ENCODE measurements around the gene SLC17A6.

SLC17A6 gene

DNA sequence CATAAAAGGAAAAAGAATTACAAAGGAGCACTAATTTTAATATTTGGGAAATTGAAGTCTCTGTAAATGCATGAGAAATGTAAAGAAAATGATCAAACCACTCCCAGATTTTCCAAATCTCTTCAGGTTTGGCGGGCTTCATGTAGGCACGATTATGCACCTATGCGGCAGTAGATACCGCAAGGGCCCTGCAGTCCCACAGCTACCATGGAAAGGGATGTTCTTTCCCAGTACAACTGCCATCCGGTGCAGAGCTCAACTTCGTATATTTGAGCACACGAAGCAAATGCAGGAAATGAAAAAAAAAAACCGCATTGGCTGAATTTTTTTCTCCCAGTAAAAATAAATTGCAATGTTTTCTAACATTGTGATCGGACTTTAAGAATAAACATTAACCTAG is 1.4 kb downstream of the SLC17A6 start:
- DNase-seq (ENCODE audit: low read depth) = no peak
- TF ChIP-seq, protein P1, sequence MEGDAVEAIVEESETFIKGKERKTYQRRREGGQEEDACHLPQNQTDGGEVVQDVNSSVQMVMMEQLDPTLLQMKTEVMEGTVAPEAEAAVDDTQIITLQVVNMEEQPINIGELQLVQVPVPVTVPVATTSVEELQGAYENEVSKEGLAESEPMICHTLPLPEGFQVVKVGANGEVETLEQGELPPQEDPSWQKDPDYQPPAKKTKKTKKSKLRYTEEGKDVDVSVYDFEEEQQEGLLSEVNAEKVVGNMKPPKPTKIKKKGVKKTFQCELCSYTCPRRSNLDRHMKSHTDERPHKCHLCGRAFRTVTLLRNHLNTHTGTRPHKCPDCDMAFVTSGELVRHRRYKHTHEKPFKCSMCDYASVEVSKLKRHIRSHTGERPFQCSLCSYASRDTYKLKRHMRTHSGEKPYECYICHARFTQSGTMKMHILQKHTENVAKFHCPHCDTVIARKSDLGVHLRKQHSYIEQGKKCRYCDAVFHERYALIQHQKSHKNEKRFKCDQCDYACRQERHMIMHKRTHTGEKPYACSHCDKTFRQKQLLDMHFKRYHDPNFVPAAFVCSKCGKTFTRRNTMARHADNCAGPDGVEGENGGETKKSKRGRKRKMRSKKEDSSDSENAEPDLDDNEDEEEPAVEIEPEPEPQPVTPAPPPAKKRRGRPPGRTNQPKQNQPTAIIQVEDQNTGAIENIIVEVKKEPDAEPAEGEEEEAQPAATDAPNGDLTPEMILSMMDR (IDR thresholded peaks at IDR 0.05; ENCODE audit: control insufficient read depth, extremely low read depth, insufficient read depth) = no peak
- H3K4me3 ChIP-seq (ENCODE audit: low read depth, low read length) = no peak overlapping the region

DNA sequence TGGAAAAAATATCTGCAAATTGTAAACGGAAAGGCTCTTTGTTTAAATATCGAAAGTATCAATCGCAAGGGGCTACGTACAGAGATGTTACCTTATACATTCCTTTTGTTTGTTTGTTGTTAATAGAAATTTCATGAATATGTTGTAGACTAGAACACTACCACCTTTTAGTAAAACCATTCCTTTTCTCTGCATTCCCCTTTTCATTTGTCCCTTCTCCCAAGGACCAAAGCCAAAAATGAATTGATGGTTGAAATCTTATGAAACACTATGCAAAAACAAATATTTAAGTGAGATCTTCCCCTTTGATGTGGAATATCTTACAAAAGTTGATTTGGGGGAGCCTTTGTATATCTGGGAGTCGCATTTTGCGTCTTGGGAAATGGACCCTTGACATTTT is 2.1 kb downstream of the SLC17A6 start:
- DNase-seq (ENCODE audit: low read depth) = no peak
- no peak overlapping the region for H3K4me3 ChIP-seq (ENCODE audit: low read depth, low read length)
- TF ChIP-seq, protein P1 (IDR thresholded peaks at IDR 0.05; ENCODE audit: control insufficient read depth, extremely low read depth, insufficient read depth) = no peak

DNA sequence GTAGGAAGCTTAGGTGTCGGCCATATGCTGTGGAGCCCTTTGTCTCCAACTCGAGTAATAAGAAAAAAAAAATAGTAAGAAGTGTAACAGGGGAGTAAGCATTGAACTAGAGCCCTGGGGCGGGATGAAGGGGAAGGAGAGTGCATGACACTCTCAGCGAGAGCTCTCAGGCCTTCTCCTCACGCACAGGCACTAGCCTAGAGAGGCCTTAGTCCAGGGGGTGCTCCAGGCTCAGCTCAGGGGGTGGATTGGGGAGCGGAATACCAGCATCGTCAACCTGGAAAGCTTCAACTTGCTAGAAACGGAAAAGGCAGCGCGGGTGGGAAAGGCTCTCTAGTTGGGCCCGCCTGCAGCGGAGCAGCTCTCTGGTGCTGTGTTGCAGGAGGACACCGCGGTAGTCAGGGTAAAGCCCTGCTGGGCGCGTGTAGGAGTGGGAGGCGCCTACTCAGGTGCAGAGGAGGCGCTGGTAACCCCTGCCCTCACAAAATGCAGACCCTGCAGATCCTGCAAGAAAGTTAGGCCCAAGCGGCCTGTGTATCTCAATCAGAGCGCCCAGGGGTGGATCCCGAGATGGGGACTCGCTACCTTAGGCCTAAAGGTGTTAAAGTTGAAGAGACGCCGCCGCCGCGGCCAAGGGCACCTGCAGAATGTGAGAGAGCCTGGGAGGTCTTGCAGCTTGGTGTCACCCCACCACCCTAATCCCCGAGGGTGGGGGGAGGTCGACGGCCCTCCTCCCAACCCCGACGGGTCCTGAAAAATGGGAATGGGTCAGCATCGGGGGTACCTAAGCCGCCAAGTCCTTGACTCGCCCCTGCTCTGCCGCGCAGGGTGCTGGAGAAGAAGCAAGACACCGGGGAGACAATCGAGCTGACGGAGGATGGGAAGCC is 2.8 kb downstream of the SLC17A6 start:
- TF ChIP-seq, protein P1 (IDR thresholded peaks at IDR 0.05; ENCODE audit: control insufficient read depth, extremely low read depth, insufficient read depth) = no peak
- no peak for DNase-seq (ENCODE audit: low read depth)
- H3K4me3 ChIP-seq (ENCODE audit: low read depth, low read length) = no peak overlapping the region

DNA sequence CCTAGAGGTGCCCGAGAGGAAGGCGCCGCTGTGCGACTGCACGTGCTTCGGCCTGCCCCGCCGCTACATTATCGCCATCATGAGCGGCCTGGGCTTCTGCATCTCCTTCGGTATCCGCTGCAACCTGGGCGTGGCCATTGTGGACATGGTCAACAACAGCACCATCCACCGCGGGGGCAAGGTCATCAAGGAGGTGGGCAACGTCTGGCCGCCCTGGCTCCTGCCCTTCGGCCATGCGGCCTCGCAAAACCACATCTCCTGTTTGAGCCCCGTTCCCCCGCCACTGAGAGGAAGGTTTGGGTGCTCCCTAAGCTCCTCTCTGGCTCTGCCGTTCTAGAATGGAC is 3.4 kb downstream of the SLC17A6 start:
- H3K4me3 ChIP-seq (ENCODE audit: low read depth, low read length) = no peak overlapping the region
- TF ChIP-seq, protein P1 (IDR thresholded peaks at IDR 0.05; ENCODE audit: control insufficient read depth, extremely low read depth, insufficient read depth) = no peak

DNA sequence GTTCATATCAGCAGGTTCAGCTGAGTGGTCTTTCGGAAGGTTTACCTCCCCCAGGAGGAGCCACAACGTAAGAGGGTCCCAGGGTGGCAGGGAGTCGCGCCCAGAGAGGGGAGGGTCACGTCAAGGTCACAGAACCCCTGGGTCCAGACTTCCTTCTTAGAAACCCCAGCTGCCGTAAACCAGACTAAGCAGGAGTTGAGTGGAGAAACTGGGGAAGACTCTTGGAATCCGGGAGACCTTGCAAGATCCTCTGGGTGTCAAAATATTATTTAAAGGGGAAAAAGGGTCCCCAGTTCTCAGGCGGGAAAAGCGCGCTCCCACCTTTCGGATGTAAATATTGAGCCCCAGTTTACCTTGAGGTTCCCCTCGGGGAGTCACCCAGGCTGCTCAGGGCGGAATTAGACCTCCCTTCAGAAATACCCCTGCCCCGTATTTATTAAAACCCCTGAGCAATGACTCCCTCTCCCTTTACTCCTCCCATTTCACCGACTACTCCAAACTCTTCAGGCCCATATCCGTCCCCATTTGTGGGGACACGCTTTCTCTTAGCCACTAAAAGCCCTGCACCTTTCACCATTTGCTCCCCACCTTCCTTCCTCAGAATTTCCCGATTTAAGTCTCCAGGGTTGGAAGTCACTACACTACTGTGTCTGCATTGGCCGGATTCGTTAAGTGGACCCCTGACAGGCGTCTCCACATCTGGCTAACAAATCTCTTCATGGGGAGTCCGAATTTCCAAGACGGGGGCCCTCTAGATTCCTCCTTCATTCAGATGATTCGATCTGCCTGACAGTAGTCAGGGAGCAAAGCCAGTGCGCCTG is 4.2 kb downstream of the SLC17A6 start:
- TF ChIP-seq, protein P1 (IDR thresholded peaks at IDR 0.05; ENCODE audit: control insufficient read depth, extremely low read depth, insufficient read depth) = no peak
- DNase-seq (ENCODE audit: low read depth) = no peak
- H3K4me3 ChIP-seq (ENCODE audit: low read depth, low read length) = no peak overlapping the region

More for the DNA sequence above, 3.4 kb downstream of the SLC17A6 start:
- no peak for DNase-seq (ENCODE audit: low read depth)

DNA sequence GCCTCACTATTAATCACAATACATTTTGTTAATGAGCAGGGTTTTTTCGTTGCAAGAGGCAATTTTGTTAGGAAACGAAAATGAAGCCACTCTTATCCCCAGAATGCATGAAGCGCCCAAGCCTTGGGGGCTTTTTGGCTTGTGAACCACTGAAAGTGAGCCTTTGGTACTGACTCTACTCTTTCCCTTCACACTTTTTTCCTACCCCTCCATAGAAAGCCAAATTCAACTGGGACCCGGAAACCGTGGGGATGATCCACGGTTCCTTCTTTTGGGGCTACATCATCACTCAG is 4.8 kb downstream of the SLC17A6 start:
- TF ChIP-seq, protein P1 (IDR thresholded peaks at IDR 0.05; ENCODE audit: control insufficient read depth, extremely low read depth, insufficient read depth) = no peak
- DNase-seq (ENCODE audit: low read depth) = no peak
- no peak overlapping the region for H3K4me3 ChIP-seq (ENCODE audit: low read depth, low read length)

Measured in LNCaP clone FGC (cell line).